Hepatocyte (in vitro differentiated cells): Measurements from ENCODE around the gene UBE2O.

Experiments
- EZH2 ChIP-seq: fragments of 200-600 bp; sonication (generic); IDR thresholded peaks from 2 replicates; pipeline ENCODE4 v1.6.1; 2016; ENCODE audit warnings: antibody characterized with exemption, mild to moderate bottlenecking, borderline replicate concordance
- EZH2phosphoT487 ChIP-seq: fragments of 200-600 bp; sonication (generic); IDR thresholded peaks from one replicate; pipeline ENCODE4 v1.6.1; 2018; ENCODE audit warnings: antibody characterized with exemption, mild to moderate bottlenecking, low read depth, moderate library complexity; ENCODE audit not compliant: unreplicated experiment, severe bottlenecking
- TF ChIP-seq, protein P1 (sequence below): fragments of 200-600 bp; sonication (generic); IDR thresholded peaks from 2 replicates; pipeline ENCODE4 v1.5.1; 2016; ENCODE audit warnings: antibody characterized with exemption, mild to moderate bottlenecking; ENCODE audit not compliant: poor library complexity

DNA sequence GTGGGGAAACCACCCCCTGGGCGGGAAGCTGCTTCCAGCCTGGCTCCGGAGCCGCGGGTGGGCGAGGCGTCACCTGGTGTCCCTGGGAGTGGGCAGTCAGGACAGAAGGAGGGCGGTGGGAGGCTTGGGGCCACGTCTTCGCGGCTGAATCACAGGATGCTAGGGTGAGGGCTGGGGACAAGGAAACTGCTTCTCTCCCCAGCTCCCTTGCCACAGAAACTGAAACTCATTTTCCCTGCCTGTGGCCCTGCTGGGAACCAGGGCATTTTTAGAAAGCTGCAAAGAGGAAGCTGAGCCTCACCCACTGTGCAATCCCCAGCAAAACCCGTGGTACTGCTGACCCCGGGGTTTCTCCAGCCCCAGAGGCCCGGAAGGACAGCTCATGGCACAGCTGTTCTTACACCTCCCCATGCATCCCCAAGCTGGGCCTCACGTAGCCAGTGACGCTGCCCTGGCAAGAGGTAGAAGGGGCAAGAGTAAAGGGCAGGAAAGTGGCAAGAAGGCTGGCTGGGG, 40.1 kb upstream of the UBE2O start:
- TF ChIP-seq, protein P1, sequence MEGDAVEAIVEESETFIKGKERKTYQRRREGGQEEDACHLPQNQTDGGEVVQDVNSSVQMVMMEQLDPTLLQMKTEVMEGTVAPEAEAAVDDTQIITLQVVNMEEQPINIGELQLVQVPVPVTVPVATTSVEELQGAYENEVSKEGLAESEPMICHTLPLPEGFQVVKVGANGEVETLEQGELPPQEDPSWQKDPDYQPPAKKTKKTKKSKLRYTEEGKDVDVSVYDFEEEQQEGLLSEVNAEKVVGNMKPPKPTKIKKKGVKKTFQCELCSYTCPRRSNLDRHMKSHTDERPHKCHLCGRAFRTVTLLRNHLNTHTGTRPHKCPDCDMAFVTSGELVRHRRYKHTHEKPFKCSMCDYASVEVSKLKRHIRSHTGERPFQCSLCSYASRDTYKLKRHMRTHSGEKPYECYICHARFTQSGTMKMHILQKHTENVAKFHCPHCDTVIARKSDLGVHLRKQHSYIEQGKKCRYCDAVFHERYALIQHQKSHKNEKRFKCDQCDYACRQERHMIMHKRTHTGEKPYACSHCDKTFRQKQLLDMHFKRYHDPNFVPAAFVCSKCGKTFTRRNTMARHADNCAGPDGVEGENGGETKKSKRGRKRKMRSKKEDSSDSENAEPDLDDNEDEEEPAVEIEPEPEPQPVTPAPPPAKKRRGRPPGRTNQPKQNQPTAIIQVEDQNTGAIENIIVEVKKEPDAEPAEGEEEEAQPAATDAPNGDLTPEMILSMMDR, result no peak
- no peak for TF ChIP-seq EZH2phosphoT487
- TF ChIP-seq EZH2, result no peak
